ENCODE results near the gene GMCL1.
"Not testable (repeated sequence)": the region's sequence is repeated elsewhere in the genome, so short reads cannot be mapped to it uniquely, and the experiment has no call there.

The GMCL1 gene

GRCh38 chr2:69863298-69863697, 33.8 kb downstream of the GMCL1 start:
- no peak for DNase-seq

- no peak for DNase-seq
Observed at GRCh38 chr2:69888451-69888850, 59.0 kb downstream of the GMCL1 start.

- no peak for DNase-seq
Observed at GRCh38 chr2:69889302-69889701, 59.8 kb downstream of the GMCL1 start.

- DNase-seq = no peak
Observed at GRCh38 chr2:69890881-69891280, 61.4 kb downstream of the GMCL1 start.

GRCh38 chr2:69892838-69893424, 63.5 kb downstream of the GMCL1 start:
- DNase-seq = not testable (repeated sequence)

- DNase-seq = peak in 1 of 2 experiments; percentile 38
Observed at GRCh38 chr2:69893684-69894551, 64.5 kb downstream of the GMCL1 start, which contains the start of gene SNRNP27. TSS of gene SNRNP27 (plus strand) at chr2:69893956. CDS start at chr2:69893985, 29 bp downstream.

- DNase-seq = not testable (repeated sequence)
Observed at GRCh38 chr2:69894737-69895136, 65.3 kb downstream of the GMCL1 start.

- no peak for DNase-seq
Observed at GRCh38 chr2:69902213-69902922, 72.9 kb downstream of the GMCL1 start.

GRCh38 chr2:69907216-69907615, 77.8 kb downstream of the GMCL1 start:
- no peak for DNase-seq

GRCh38 chr2:69911985-69912563, 82.6 kb downstream of the GMCL1 start:
- peak in 1 of 2 experiments; percentile 11 for DNase-seq

- DNase-seq = peak; percentile 99 to 100
Observed at GRCh38 chr2:69914164-69914949, 84.9 kb downstream of the GMCL1 start.

GRCh38 chr2:69914950-69915945, 85.8 kb downstream of the GMCL1 start, which contains the start of gene MXD1:
TSS of gene MXD1 (plus strand) at chr2:69915109. CDS start at chr2:69915331, 222 bp downstream.
- peak in 1 of 2 experiments; percentile 2 for DNase-seq

- DNase-seq = no peak
Observed at GRCh38 chr2:69916106-69916505, 86.6 kb downstream of the GMCL1 start.

- no peak for DNase-seq
Observed at GRCh38 chr2:69917852-69918251, 88.4 kb downstream of the GMCL1 start.

- no peak for DNase-seq
Observed at GRCh38 chr2:69918401-69918800, 88.9 kb downstream of the GMCL1 start.

- no peak for DNase-seq
Observed at GRCh38 chr2:69923116-69923515, 93.7 kb downstream of the GMCL1 start.

GRCh38 chr2:69926849-69927515, 97.5 kb downstream of the GMCL1 start:
- DNase-seq = no peak

Measured in cerebellar nuclear complex (tissue), 1 donor.